PC-3 (cell line): ENCODE results near the gene LENG1. TPM values are rescaled to one million over a fixed set of nuclear protein-coding genes. Genes with fewer than 3 reads are reported as not detected.

ENCODE experiments used
- ATAC-seq: fragments of 200-7000 bp; cut with Tn5 transposase; 2 replicates; pipeline ENCODE4 v1.9.1; 2020; ENCODE audit warnings: mild to moderate bottlenecking, moderate library complexity
- BruUV-seq: library from RNA; stranded (reverse); fragments of 400-500 nt; replicated peaks from 2 replicates; lab custom pipeline; 2021; lab: Mats Ljungman, UMichigan
- CTCF ChIA-PET: fragments of 300-600 bp; sonication (Branson Sonifier 250); formaldehyde crosslinking; loops from one replicate; lab custom pipeline; 2022; ENCODE audit warnings: antibody characterized with exemption; lab: Charles Lee
- POLR2A ChIA-PET: fragments of 300-600 bp; sonication (Branson Sonifier 250); formaldehyde crosslinking; loops from one replicate; lab custom pipeline; 2022; ENCODE audit warnings: antibody characterized with exemption; ENCODE audit not compliant: unreplicated experiment; lab: Charles Lee
- DNase-seq: peaks from one replicate; pipeline ENCODE4 v3.0.0-alpha.2; 2015
- H2AFZ ChIP-seq: fragments of 300-600 bp; sonication (generic); 2 replicates; pipeline ENCODE4 v1.6.0; 2016; ENCODE audit warnings: antibody characterized with exemption, low read length
- H3F3A ChIP-seq: fragments of 300-600 bp; sonication (generic); one replicate; pipeline ENCODE4 v1.6.0; 2017; ENCODE audit warnings: antibody characterized with exemption, low read length, control low read depth, mild to moderate bottlenecking; ENCODE audit not compliant: unreplicated experiment
- H3K27ac ChIP-seq: fragments of 300-600 bp; sonication (generic); 2 replicates; pipeline ENCODE4 v1.5.1; 2016; ENCODE audit warnings: mild to moderate bottlenecking, low read length
- H3K27me3 ChIP-seq: fragments of 300-600 bp; sonication (generic); 2 replicates; pipeline ENCODE4 v1.6.1; 2016; ENCODE audit warnings: low read length, mixed read lengths
- H3K36me3 ChIP-seq: fragments of 300-600 bp; sonication (generic); 2 replicates; pipeline ENCODE4 v1.6.1; 2016; ENCODE audit warnings: low read depth, mixed run types, low read length, mixed read lengths
- H3K4me1 ChIP-seq: fragments of 300-600 bp; sonication (generic); 2 replicates; pipeline ENCODE4 v1.5.1; 2016; ENCODE audit warnings: low read length; ENCODE audit not compliant: insufficient read depth
- H3K4me2 ChIP-seq: fragments of 300-600 bp; sonication (generic); 2 replicates; pipeline ENCODE4 v1.6.0; 2016; ENCODE audit warnings: low read length
- H3K4me3 ChIP-seq: fragments of 300-600 bp; sonication (generic); 2 replicates; pipeline ENCODE4 v1.5.1; 2016; ENCODE audit warnings: mild to moderate bottlenecking, low read length, mixed read lengths
- H3K79me2 ChIP-seq: fragments of 300-600 bp; sonication (generic); 2 replicates; pipeline ENCODE4 v1.6.1; 2017; ENCODE audit warnings: low read length, mixed read lengths
- H3K9ac ChIP-seq: fragments of 300-600 bp; sonication (generic); 2 replicates; pipeline ENCODE4 v1.6.0; 2016; ENCODE audit warnings: mild to moderate bottlenecking, low read length
- H3K9me2 ChIP-seq: fragments of 300-600 bp; sonication (generic); replicated peaks from 2 replicates; pipeline ENCODE4 v1.6.1; 2016; ENCODE audit warnings: mixed run types, low read length, mixed read lengths
- H3K9me3 ChIP-seq: fragments of 300-600 bp; sonication (generic); 2 replicates; pipeline ENCODE4 v1.6.1; 2016; ENCODE audit warnings: low read length, mixed read lengths
- H4K20me1 ChIP-seq: fragments of 300-600 bp; sonication (generic); 2 replicates; pipeline ENCODE4 v1.6.1; 2016; ENCODE audit warnings: low read length, mixed read lengths
- EZH2 ChIP-seq: fragments of 300-600 bp; sonication (generic); IDR thresholded peaks from one replicate; pipeline ENCODE4 v1.6.1; 2017; ENCODE audit warnings: antibody characterized with exemption, mild to moderate bottlenecking, low read length; ENCODE audit not compliant: unreplicated experiment
- EZH2phosphoT487 ChIP-seq: fragments of 300-600 bp; sonication (generic); IDR thresholded peaks from 2 replicates; pipeline ENCODE4 v1.6.1; 2018; ENCODE audit warnings: mild to moderate bottlenecking, antibody characterized with exemption, low read length, borderline replicate concordance
- intact Hi-C: fragments of 100-400 bp; cut with micrococcal nuclease; formaldehyde crosslinking; loops from 2 replicates; pipeline ENCODE4 v1.9.0; 2023
- total RNA-seq: library from RNA; depleted of rRNA; stranded (reverse); fragments of >200 nt; gene quantifications from 2 replicates; pipeline ENCODE4 v1.2.3, GENCODE V29; 2014
- TF ChIP-seq, protein P1 (sequence below): fragments of 300-600 bp; sonication (generic); conservative IDR thresholded peaks from 2 replicates; pipeline ENCODE4 v1.5.1; 2017; ENCODE audit warnings: antibody characterized with exemption, low read depth, mild to moderate bottlenecking, low read length

Gene LENG1
- total RNA-seq, 1 experiment from 2014 or later = 13.6 TPM

DNA sequence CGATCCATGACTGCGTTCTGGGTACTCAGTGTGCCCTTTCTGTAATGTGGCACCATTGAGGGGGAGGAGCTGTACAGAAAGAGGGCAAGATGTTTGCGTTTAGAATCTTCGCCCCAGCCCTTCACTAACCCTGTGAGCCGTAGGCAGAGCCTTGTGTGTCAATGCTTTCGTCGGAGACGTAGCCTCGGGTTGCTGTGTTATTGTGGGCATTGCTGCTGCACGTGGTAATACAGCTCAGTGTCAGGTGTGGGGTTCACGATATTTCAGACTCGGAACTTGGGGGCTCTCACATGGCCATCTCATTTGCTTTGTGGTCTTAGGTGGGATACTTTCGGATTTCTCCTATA lies 47.3 kb upstream of the LENG1 start:
- no TSS peak for BruUV-seq
- POLR2A ChIA-PET = no interaction called here
- H3K9ac ChIP-seq = no peak overlapping the region
- no peaks in the 10 kb centered on the region for H3K27me3 ChIP-seq
- peaks cover 72% of the 10 kb centered on the region for H3K36me3 ChIP-seq
- peaks cover 91% of the 10 kb centered on the region for H4K20me1 ChIP-seq
- TF ChIP-seq EZH2 (no peak), EZH2phosphoT487 (no peak)
- TF ChIP-seq, protein P1, sequence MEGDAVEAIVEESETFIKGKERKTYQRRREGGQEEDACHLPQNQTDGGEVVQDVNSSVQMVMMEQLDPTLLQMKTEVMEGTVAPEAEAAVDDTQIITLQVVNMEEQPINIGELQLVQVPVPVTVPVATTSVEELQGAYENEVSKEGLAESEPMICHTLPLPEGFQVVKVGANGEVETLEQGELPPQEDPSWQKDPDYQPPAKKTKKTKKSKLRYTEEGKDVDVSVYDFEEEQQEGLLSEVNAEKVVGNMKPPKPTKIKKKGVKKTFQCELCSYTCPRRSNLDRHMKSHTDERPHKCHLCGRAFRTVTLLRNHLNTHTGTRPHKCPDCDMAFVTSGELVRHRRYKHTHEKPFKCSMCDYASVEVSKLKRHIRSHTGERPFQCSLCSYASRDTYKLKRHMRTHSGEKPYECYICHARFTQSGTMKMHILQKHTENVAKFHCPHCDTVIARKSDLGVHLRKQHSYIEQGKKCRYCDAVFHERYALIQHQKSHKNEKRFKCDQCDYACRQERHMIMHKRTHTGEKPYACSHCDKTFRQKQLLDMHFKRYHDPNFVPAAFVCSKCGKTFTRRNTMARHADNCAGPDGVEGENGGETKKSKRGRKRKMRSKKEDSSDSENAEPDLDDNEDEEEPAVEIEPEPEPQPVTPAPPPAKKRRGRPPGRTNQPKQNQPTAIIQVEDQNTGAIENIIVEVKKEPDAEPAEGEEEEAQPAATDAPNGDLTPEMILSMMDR = no peak
- peaks cover 48% of the 10 kb centered on the region for H3F3A ChIP-seq
- H3K9me3 ChIP-seq = no peaks in the 10 kb centered on the region
- no peak overlapping the region for H2AFZ ChIP-seq
- CTCF ChIA-PET = interaction anchor here (0.6 kb wide), 1 partner anchor 38 kb away, joined by 4 read pairs; no protein-coding TSS in a partner anchor
- peaks cover 75% of the 10 kb centered on the region for H3K79me2 ChIP-seq
- intact Hi-C loops = no loop called here
- DNase-seq (no peak), ATAC-seq (no peak)
- no peaks in the 10 kb centered on the region for H3K9me2 ChIP-seq
- no peak overlapping the region for H3K4me3 ChIP-seq
- no peak overlapping the region for H3K27ac ChIP-seq
- no peak overlapping the region for H3K4me2 ChIP-seq
- peaks cover 65% of the 10 kb centered on the region for H3K4me1 ChIP-seq

DNA sequence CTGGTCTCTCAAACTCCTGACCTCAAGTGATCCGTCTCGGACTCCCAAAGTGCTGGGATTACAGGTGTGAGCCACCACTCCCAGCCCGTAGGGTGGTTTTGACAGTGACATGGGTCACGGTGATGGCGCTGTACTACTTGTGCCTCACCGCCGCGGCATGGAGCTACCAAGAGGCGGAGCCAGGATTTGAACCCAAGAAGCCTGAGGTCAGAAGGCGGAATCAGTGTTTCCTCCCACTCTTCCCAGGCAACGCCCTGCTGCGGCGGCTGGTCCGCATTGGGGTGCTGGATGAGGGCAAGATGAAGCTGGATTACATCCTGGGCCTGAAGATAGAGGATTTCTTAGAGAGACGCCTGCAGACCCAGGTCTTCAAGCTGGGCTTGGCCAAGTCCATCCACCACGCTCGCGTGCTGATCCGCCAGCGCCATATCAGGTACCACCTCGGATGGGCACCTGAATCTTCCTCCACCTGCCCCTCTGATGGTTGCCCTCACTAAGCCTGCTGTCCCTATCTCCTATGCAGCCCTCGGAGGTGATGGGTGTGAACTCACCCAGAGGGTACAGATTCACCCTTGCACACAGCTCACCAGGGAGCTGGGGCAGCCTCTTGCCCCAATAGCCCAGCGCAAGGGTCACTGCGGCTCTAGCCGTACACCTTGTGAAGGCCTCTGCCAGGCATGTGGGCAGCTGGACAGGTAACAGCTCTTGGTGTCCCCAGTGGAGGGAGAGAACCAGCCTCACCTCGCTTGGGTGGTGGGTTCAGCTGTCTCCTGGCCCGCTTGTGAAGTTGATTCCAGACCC lies 46.7 kb upstream of the LENG1 start:
- intact Hi-C loops = no loop called here
- CTCF ChIA-PET = no interaction called here
- no peak overlapping the region for H3K4me2 ChIP-seq
- no peak overlapping the region for H2AFZ ChIP-seq
- POLR2A ChIA-PET = interaction anchor here (0.6 to 1.6 kb wide), 2 partner anchors 16 to 386 kb away, joined by 5 to 24 read pairs; partner anchors contain the start of gene MBOAT7
- DNase-seq (no peak), ATAC-seq (no peak)
- H4K20me1 ChIP-seq = peaks cover 96% of the 10 kb centered on the region
- no peak overlapping the region for H3K4me3 ChIP-seq
- BruUV-seq = no TSS peak
- peaks cover 77% of the 10 kb centered on the region for H3K79me2 ChIP-seq
- H3K9me3 ChIP-seq = no peaks in the 10 kb centered on the region
- H3K27me3 ChIP-seq = no peaks in the 10 kb centered on the region
- H3F3A ChIP-seq = peaks cover 51% of the 10 kb centered on the region
- peaks cover 65% of the 10 kb centered on the region for H3K4me1 ChIP-seq
- no peak overlapping the region for H3K27ac ChIP-seq
- no peaks in the 10 kb centered on the region for H3K9me2 ChIP-seq
- H3K36me3 ChIP-seq = peaks cover 77% of the 10 kb centered on the region
- TF ChIP-seq, protein P1 = no peak
- no peak overlapping the region for H3K9ac ChIP-seq
